BJ (cell line): ENCODE results near the gene MEAF6. TPM values are rescaled to one million over a fixed set of nuclear protein-coding genes. Genes with fewer than 3 reads are reported as not detected.
"Not testable (repeated sequence)": the region's sequence is repeated elsewhere in the genome, so short reads cannot be mapped to it uniquely, and the experiment has no call there.

Source experiments
- CTCF ChIA-PET: fragments of 350-600 bp; formaldehyde crosslinking; extraction: SDS; loops from one replicate; lab custom pipeline; 2021; ENCODE audit warnings: antibody characterized with exemption, inconsistent platforms; lab: Yijun Ruan, JAX
- POLR2A ChIA-PET: fragments of 300-600 bp; sonication (Branson Sonifier 250); formaldehyde crosslinking; extraction: SDS; loops from one replicate; lab custom pipeline; 2021; ENCODE audit warnings: antibody characterized with exemption; lab: Charles Lee
- DNase-seq: peaks from one replicate; pipeline ENCODE4 v3.0.0-alpha.2; 2011; ENCODE audit warnings: low read depth
- H3K27me3 ChIP-seq: 2 replicates; pipeline ENCODE4 v1.6.0; 2011; ENCODE audit warnings: low read length; ENCODE audit not compliant: control insufficient read depth, insufficient read depth
- H3K36me3 ChIP-seq: 2 replicates; pipeline ENCODE4 v1.5.1; 2011; ENCODE audit warnings: low read length; ENCODE audit not compliant: control insufficient read depth, insufficient read depth
- H3K4me3 ChIP-seq: 2 replicates; pipeline ENCODE4 v1.5.1; 2011; ENCODE audit warnings: low read depth, mild to moderate bottlenecking, control low read depth, low read length
- polyA plus RNA-seq: library from polyadenylated mRNA; depleted of rRNA; stranded (reverse); fragments of >200 nt; gene quantifications from 2 replicates; pipeline ENCODE4 v1.2.3, GENCODE V29; 2011
- TF ChIP-seq, protein P1 (sequence below): IDR thresholded peaks from 2 replicates; pipeline ENCODE4 v1.5.1; 2011; ENCODE audit warnings: low read depth, mild to moderate bottlenecking, control low read depth, inconsistent platforms, low read length, moderate library complexity; ENCODE audit not compliant: insufficient read depth

Gene MEAF6
- polyA plus RNA-seq, 1 experiment: 43.1 TPM

DNA sequence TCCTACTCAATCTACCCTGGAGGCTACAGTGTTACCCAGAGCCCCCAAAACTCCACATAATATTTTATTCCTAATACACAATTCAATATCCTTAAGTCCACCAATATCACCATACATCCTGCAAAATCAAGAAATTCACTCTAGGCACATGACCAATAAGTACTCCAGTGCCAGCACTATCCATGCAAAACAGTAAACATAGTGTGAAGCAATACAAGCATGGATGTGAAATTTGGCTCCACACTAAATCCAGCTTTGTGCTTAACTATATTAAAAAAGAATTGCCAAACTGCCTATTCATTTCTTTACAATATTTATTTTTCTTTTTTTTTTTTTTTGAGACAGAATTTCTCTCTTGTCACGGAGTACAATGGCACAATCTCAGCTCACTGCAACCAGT is 3.0 kb upstream of the MEAF6 start:
- ChIA-PET POLR2A (no interaction called here), CTCF (no interaction called here)
- Histone ChIP-seq H3K4me3 (no peak overlapping the region), H3K36me3 (0 out of 2 replicates have a peak, but pooled peaks cover 1% of the 10 kb centered on the region), H3K27me3 (no peaks in the 10 kb centered on the region)
- TF ChIP-seq, protein P1, sequence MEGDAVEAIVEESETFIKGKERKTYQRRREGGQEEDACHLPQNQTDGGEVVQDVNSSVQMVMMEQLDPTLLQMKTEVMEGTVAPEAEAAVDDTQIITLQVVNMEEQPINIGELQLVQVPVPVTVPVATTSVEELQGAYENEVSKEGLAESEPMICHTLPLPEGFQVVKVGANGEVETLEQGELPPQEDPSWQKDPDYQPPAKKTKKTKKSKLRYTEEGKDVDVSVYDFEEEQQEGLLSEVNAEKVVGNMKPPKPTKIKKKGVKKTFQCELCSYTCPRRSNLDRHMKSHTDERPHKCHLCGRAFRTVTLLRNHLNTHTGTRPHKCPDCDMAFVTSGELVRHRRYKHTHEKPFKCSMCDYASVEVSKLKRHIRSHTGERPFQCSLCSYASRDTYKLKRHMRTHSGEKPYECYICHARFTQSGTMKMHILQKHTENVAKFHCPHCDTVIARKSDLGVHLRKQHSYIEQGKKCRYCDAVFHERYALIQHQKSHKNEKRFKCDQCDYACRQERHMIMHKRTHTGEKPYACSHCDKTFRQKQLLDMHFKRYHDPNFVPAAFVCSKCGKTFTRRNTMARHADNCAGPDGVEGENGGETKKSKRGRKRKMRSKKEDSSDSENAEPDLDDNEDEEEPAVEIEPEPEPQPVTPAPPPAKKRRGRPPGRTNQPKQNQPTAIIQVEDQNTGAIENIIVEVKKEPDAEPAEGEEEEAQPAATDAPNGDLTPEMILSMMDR: no peak
- no peak for DNase-seq

DNA sequence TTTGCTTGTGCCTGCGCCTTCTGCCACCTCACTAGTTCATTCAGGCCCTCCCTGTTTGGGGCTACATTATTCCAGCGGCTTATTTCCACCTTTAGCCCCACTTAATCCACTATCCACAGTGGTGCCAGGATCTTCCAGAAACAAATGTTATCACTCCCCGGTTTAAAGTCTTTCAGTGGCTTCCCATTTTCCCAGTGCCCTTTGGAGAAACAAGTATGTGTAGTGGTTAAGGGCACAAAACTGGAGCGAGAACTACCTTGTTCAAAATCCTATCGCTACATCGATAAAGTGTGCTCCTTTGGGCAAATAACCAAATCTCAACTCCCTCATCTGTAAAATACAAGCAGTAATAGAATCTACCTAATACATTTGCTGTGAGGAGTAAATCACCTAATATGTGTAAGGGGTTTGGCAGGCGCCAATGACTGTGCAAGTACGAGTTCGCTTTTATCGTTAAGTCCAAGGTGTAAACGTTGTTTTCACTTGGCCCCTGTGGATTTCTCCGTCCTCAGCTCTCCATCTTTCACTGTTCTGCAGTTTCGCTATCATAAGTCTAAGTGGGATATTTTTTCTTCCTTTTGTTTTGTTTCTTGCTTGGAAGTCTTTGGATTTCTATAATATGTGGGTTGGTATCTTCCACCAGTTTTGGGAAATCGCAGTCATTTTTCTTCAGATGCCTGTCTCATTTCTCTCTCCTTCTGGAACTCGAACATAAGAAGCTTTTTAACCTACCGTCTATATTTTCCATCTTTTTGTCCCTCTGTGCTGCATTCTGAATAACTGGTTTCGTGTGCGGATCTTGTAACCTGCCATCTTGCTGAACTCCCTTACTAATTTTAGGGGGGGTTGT is 844 bp upstream of the MEAF6 start:
- Histone ChIP-seq H3K4me3 (peak overlapping the region; percentile 82), H3K27me3 (no peaks in the 10 kb centered on the region), H3K36me3 (0 out of 2 replicates have a peak, but pooled peaks cover 1% of the 10 kb centered on the region)
- no peak for DNase-seq
- ChIA-PET POLR2A (interaction anchor here (1.2 kb wide), 1 partner anchor 40 kb away, joined by 5 read pairs; no protein-coding TSS in a partner anchor), CTCF (interaction anchor here (0.7 to 4.8 kb wide), 21 partner anchors 9 to 177 kb away, joined by 3 to 35 read pairs (median 5); partner anchors contain the start of genes CDCA8 and DNALI1)
- TF ChIP-seq, protein P1: no peak

DNA sequence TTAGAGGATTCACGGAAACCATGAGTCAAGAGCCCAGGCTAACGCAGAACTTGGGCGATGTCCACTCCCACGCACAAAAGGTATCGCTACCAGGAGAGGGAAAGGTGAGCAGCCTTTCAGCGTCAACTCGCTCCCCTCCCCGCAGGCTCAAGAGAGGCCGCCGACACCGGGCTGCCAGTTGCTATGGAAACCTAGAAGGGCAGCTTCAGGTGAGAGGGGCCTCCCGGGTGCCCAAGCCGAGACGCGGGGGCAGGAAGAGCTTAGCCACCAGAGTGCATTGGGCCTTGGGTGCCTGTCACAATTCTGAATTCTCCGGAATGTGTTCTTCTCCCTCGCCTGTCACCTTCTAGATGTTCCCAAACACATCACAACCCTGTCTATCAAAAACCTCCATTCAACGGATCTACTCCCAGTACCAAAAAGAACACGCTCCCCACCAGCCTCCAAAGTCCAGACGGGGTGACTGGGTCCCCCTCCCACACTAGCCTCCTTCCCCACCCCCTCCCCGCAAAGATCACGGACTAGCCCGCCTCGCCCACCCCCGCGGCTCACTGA is 694 bp downstream of the MEAF6 start:
- no peak for DNase-seq
- ChIA-PET POLR2A (no interaction called here), CTCF (interaction anchor here (0.6 to 4.8 kb wide), 22 partner anchors 8 to 819 kb away, joined by 3 to 35 read pairs (median 5); partner anchors contain the start of genes CDCA8, DNALI1 and SNIP1)
- no peaks in the 10 kb centered on the region for H3K27me3 ChIP-seq
- TF ChIP-seq, protein P1: no peak
- peaks cover 5% of the 10 kb centered on the region; the same call in 1 of the 2 replicates for H3K36me3 ChIP-seq
- peak overlapping the region; percentile 82 for H3K4me3 ChIP-seq

DNA sequence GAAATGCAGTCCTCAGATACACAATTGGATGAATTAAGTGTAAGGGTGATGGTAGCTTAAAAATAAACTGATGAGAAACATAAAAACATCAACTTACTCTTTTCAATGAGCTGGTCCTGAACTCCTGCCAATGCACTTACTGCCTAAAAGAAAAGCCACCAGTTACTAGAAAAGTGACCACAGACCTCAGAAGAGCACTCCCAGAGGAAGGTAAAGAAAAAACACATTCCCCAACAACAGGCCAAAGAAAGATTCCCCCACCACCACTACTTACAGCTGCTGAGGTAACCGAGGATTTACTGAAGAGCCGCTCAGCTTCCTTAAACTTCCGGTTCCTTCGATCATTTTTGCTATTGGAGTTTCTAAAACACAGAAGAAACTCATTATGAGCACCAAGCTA is 5.4 kb downstream of the MEAF6 start:
- TF ChIP-seq, protein P1: 0 out of 2 replicates have a peak, but pooled peaks have one; percentile 26
- DNase-seq: no peak
- Histone ChIP-seq H3K36me3 (peaks cover 10% of the 10 kb centered on the region), H3K4me3 (no peak overlapping the region), H3K27me3 (no peaks in the 10 kb centered on the region)
- CTCF ChIA-PET: interaction anchor here (1.2 to 3.0 kb wide), 7 partner anchors 10 to 173 kb away, joined by 3 to 17 read pairs (median 4); no protein-coding TSS in a partner anchor
- POLR2A ChIA-PET: no interaction called here

DNA sequence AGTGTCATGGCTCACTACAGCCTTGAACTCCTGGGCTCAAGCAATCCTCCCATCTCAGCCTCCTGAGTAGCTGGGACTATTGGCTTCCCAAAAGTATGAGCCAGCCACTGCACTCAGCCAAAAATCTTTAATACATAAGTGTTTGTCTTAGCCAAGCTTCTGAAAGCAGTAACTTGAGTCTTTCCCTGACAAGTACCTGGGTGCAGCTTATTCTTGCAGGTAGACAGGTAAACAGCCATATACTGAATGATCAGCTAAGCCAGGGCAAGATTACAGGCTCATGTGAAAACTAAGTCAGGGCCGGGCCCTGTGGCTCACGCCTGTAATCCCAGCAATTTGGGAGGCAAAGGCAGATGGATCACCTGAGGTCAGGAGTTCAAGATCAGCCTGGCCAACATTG is 7.8 kb downstream of the MEAF6 start:
- TF ChIP-seq, protein P1: no peak
- no peak for DNase-seq
- H3K4me3 ChIP-seq: no peak overlapping the region
- H3K36me3 ChIP-seq: peaks cover 8% of the 10 kb centered on the region
- POLR2A ChIA-PET: interaction anchor here (0.6 kb wide), 1 partner anchor 1515 kb away, joined by 10 read pairs; no protein-coding TSS in a partner anchor
- H3K27me3 ChIP-seq: no peaks in the 10 kb centered on the region
- CTCF ChIA-PET: interaction anchor here (0.7 to 2.1 kb wide), 4 partner anchors 12 to 34 kb away, joined by 3 to 12 read pairs (median 4); no protein-coding TSS in a partner anchor

DNA sequence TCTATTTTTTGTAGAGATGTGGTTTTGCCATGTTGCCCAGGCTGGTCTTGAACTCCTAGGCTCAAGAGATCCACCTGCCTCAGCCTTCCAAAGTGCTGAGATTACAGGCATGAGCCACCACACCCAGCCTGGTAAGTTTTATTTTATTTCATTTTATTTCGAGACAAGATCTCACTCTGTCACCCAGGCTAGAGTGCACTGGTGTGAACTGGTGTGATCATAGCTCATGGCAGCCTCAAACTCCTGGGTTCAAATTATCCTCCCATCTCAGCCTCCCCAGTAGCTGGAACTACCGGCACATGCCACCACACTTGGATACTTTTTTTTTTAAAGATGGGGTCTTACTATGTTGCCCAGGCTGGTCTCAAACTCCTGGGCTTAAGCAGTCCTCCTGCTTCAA is 11.8 kb downstream of the MEAF6 start:
- H3K27me3 ChIP-seq, POLR2A ChIA-PET, H3K4me3 ChIP-seq, DNase-seq, H3K36me3 ChIP-seq: not testable (repeated sequence)
- CTCF ChIA-PET: interaction anchor here (1.2 to 2.3 kb wide), 2 partner anchors 16 to 48 kb away, joined by 3 to 10 read pairs; no protein-coding TSS in a partner anchor
